Measurements from ENCODE around the gene EIF5AL1.
A peak's percentile ranks its signal among the peaks of the same experiment; 100 is the strongest.
"Not testable (repeated sequence)": the region's sequence is repeated elsewhere in the genome, so short reads cannot be mapped to it uniquely, and the experiment has no call there.

Gene EIF5AL1

DNA sequence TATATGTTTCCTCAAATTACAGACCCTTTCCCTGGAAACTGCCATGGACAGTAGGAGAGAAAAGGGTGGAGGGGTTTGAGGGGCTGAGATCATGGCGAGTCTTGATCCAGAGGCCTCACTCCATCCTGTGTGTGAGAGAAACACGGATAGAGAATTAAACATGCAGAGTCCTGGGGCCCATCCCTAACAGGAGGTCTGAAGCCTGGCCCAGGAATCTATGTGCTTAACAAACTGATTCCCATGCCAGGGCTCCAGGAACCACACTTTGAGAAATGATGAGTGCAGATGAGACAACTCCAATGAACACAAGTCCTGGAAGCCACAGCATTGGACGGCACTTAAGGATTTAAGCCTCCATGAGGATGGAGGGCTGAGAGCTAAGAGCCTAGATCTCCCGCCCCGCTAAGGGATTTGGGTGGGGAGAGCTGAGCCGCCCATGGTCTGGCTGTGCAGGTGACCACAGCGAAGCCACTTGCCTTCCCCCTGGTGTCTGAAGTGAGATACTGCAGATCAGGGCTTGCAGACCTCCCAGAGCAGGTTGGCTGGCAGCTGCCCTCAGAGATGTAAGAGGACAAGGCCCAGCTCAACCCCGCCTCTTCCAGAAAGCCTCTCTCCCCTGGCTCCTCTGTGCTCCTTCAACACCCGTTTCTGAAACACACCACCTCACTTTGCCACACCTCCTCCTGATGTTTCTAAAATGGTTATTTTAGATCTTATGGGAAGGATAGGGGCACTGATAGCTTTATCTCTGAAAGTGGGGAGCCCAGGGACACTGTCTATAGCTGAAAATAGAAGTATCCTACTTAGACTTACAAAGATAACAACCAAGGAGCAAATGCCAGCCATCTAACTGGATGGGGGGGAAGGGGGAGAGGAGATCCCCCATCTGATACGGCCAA lies 24.8 kb upstream of the EIF5AL1 start:
- DNase-seq (ENCODE audit: low read depth) = peak; percentile 12

GRCh38 chr10:79488336-79488735 lies 24.0 kb upstream of the EIF5AL1 start:
- no peak for DNase-seq (ENCODE audit: low read depth)

DNA sequence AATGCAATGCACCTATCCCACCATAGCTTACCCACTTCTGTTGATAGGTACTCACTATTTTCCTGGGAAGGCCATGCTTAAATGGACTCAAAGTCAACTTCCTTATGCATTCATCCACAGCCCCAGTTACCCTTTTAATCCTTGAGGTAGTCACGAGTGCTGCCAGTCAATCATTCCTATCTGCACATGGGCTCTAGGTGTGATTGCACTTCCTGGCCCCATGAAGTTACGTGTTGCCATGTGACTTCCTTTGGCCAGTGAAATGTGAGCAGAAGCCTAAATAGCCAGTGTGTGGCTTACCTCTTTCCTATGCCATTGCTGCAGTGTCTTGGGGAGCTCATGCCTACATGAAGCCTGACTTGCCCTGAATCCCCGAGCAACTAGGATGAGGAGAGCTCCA lies 23.5 kb upstream of the EIF5AL1 start:
- no peak for DNase-seq (ENCODE audit: low read depth)

GRCh38 chr10:79490400-79491142 lies 21.8 kb upstream of the EIF5AL1 start:
- no peak for DNase-seq (ENCODE audit: low read depth)

- no peak for DNase-seq (ENCODE audit: low read depth)
Measured at GRCh38 chr10:79491143-79491835, 21.0 kb upstream of the EIF5AL1 start.

GRCh38 chr10:79492256-79492655 lies 20.1 kb upstream of the EIF5AL1 start:
- no peak for DNase-seq (ENCODE audit: low read depth)

GRCh38 chr10:79492839-79493238 lies 19.5 kb upstream of the EIF5AL1 start:
- DNase-seq (ENCODE audit: low read depth) = no peak

DNA sequence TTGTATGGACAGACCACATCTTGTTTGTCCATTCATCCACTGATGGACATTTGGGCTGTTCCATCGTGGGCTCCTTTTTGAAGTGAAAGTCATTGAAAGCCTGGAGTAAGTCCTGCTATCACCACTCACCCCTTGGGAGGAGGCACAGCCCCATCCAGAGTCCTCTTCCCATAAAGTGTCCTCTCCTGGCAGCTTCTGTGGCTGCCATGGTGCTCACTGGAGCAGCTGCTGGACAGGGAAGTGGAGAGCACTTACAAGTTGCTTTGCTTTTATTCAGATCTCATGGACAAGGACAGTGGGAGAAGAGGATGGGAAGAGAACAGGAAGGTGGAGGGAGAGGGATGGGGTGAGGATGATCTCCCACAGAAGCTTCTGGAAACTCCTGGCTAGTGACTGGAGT lies 18.5 kb upstream of the EIF5AL1 start:
- no peak for DNase-seq (ENCODE audit: low read depth)

- DNase-seq (ENCODE audit: low read depth) = no peak
Measured at GRCh38 chr10:79494871-79495705, 17.2 kb upstream of the EIF5AL1 start.

GRCh38 chr10:79495791-79496190 lies 16.5 kb upstream of the EIF5AL1 start:
- no peak for DNase-seq (ENCODE audit: low read depth)

- no peak for DNase-seq (ENCODE audit: low read depth)
Measured at GRCh38 chr10:79496896-79497295, 15.4 kb upstream of the EIF5AL1 start.

- no peak for DNase-seq (ENCODE audit: low read depth)
Measured at GRCh38 chr10:79498291-79498829, 14.0 kb upstream of the EIF5AL1 start.

GRCh38 chr10:79502561-79503309 lies 9.6 kb upstream of the EIF5AL1 start:
- DNase-seq (ENCODE audit: low read depth) = no peak

DNA sequence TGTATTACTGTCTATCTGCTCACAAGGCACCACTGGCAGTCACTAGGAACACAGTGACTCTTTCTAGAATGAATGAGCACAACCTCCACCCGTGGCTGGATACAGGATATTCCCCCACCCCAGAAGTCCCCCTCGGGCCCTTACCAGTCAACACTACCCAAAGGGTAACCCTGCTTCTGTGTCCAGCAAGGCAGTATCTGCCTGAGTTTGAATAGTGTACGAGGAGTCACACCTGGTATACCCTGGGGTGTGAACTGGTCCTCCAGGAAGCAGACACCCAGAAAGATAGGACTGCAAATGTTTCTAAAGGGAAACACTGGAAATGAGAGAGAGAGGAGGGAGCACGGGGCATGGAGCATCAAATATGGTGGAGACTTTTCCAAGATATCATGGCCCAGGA lies 8.5 kb upstream of the EIF5AL1 start:
- not testable (repeated sequence) for DNase-seq (ENCODE audit: low read depth)

- DNase-seq (ENCODE audit: low read depth) = not testable (repeated sequence)
Measured at GRCh38 chr10:79504483-79504882, 7.8 kb upstream of the EIF5AL1 start.

DNA sequence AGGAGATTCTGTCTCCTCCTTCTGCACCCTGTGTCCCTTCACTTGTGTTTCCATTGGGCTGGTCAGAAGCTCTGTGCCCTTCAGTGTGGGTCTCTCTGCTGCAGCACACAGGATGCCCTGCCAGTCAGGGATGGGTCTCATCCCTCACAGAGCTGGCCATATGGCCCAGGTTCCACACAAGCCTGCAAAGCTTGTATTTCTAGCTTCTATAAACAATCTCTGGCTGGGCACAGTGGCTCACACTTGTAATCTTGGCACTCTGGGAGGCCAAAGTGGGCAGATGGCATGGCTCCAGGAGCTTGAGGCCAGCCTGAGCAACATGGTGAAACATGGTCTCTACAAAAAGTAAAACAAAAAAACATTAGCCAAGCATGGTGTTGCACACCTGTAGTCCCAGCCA lies 7.0 kb upstream of the EIF5AL1 start:
- DNase-seq (ENCODE audit: low read depth) = not testable (repeated sequence)

DNA sequence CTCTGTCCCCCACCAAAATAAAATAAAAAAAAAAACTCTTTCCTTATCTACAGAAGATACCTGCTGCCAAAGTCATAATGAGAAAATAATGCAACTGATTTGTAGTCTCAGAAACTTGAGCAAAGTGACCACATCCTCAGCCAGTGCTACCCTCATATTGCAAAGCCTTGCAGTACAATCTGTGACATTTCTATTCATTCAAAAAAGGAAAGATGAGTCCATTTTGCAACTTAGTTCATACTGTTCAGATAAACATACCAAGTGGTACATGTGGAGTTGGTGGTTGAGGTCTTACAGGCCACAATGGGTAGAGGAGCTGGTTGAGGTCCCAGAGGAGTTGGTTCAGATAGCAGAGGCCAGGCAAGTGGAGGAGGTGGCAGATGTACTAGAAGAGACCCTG lies 6.5 kb upstream of the EIF5AL1 start:
- no peak for DNase-seq (ENCODE audit: low read depth)

DNA sequence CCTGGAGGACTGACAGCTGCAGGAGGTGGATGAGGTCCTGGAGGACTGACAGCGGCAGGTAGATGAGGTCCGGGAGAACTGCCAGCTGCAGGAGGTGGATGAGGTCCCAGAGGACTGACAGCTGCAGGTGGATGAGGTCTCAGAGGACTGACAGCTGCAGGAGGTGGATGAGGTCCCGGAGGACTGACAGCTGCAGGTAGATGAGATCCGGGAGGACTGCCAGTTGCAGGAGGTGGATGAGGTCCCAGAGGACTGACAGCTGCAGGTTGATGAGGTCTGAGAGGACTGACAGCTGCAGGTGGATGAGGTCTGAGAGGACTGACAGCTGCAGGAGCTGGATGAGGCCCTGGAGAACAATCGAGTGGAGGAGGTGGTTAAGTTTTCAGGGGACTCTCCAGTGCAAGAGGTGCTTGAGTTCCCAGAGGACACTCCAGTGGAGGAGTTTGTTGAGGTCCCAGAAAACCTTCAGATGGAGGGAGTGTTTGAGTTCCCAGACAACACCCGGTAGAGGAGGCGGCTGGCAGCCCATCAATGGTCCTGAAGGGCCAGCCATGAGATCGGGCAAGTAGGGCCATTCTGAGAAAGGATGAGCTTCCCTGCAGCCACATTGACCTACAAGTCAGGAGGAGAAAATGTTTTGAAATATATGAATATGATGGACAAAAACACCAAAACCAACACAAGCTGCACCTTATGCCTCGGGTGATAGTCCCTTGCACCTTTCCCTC lies 4.7 kb upstream of the EIF5AL1 start:
- no peak for DNase-seq (ENCODE audit: low read depth)

GRCh38 chr10:79508245-79508644 lies 4.1 kb upstream of the EIF5AL1 start:
- not testable (repeated sequence) for DNase-seq (ENCODE audit: low read depth)

Measured in activated T-cell treated with anti-CD3 and anti-CD28 coated beads for 48 hours (primary cell).